COR-L47 (cell line): Measurements from ENCODE around the gene PRMT3.
"Not testable (repeated sequence)": the region's sequence is repeated elsewhere in the genome, so short reads cannot be mapped to it uniquely, and the experiment has no call there.

Experiments
- DNase-seq: peaks from one replicate; lab custom pipeline; 2025; lab: John Stamatoyannopoulos, UW

PRMT3 gene

GRCh38 chr11:20518323-20518834 lies 130.9 kb downstream of the PRMT3 start:
- DNase-seq, result no peak

- DNase-seq, result peak; percentile 19
These were observed 135.0 kb downstream of the PRMT3 start for GRCh38 chr11:20522536-20522935.

- DNase-seq, result no peak
These were observed 142.2 kb downstream of the PRMT3 start for GRCh38 chr11:20529757-20530156.

- DNase-seq, result no peak
These were observed 143.6 kb downstream of the PRMT3 start for GRCh38 chr11:20530942-20531703.

GRCh38 chr11:20535271-20535881 lies 147.9 kb downstream of the PRMT3 start:
- no peak for DNase-seq

DNA sequence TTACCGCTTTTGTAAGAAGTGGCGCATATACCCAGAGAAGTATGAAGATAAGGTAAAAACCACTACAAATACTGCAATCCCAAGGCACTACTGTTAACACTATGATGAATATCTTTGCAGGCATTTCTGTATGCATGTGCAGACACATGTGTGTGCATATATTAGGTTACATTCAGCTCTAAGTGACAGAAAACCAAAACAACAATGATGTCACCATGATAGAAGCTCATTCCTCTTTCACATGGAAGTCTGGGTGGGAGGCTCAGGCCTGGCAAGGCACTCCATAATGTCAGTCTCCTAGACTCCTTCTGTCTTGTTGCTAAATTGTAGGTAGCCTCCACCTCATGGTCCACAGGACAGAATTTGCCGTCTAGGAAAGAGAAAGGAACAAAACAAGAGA lies 148.8 kb downstream of the PRMT3 start:
- DNase-seq, result no peak

DNA sequence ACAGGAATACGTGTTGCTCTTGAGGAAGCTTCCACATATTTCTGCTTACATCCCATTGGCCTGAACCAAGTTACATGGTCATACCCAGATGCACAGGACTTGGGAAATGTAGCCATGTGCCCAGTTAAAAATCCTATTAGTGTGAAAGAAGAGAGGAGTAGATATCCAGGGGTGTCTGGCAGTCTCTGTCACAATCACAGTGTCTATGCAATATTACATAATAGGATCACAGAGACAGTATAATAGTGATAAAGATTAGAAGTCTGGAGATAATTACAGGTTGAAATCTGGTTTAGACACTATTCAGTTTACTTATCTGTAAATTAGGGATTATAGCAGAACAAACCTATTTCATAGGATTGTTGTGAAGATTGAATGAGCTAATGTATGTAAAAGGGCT lies 149.3 kb downstream of the PRMT3 start:
- no peak for DNase-seq

- DNase-seq, result no peak
These were observed 154.0 kb downstream of the PRMT3 start for GRCh38 chr11:20541503-20541902.

DNA sequence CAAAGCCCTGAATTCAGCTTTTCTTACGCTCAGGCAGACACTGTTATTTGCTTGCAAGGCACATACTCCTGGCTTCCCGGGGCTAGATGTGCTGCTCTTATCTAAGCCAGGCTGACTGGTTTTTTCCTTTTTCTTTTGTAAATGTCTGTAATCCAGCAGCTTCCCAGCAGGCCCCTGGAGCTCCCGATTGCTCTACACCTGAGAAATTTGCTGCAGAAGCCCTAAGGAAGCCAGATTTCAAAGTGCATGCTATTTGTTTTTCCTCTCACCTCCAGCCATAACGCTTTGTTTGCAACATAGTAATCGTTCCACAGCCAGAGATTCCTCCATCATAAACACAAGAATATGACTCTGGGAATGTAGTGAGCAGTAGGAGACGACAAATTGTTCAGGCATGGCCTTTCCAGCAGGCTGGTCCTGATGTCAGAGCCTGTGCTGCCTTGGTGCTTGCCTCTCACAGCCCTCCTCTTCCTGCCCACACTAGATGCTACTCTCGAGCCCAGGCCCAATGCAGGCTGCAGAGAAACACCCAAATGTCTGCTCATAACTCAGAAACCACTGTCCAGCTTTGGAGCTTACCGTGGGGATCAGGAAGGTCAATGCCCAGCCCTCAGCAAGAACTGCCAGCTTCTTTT lies 157.2 kb downstream of the PRMT3 start:
- DNase-seq, result no peak

DNA sequence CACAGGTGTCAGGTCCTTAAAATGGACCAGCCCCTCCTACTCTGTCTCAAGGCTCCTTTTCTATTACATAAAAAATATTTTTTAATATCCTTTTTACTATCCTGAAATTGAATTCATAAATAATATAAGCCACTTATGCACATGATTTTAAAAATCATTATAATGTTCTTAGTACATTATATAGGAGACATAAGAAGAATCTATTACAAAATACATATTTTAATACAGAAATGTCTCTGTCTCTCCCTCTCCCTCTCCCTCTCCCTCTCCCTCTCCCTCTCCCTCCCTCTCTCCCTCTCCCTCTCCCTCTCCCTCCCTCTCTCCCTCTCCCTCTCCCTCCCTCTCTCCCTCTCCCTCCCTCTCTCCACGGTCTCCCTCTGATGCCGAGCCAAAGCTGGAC lies 159.9 kb downstream of the PRMT3 start:
- no peak for DNase-seq

DNA sequence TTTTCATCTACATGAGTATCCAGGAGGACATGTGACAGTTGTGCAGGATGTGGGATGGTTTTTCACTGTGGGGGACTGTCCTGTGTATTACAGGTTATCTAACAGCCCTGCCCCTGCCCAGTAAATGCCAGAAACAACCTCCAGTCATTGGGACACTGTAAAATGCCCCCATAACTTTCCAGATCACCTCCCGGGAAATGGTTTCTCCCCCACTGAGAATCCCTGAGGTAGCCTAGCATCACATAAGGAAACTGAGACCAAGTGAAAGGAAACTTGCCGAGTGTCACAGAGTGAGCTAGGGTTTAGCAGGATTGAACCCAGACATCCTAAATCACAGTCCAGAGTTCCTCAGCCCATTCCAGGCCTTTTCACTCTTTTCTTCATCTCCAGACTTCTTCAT lies 163.6 kb downstream of the PRMT3 start:
- DNase-seq, result no peak

DNA sequence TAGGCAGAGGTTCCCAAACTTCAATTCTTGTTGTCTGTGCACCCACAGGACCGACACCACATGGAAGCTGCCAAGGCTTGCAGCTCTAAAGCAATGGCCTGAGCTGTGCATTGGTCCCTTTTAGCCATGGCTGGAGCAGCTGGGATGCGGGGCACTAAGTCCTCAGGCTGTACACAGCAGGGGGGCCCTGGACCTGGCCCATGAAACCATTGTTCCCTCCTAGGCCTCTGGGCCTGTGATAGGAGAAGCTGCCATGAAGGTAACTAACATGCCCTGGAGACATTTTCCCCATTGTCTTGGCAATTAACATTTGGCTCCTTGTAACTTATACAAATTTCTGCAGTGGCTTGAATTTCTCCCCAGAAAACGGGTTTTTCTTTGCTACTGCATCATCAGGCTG lies 168.3 kb downstream of the PRMT3 start:
- DNase-seq, result no peak

GRCh38 chr11:20556396-20556795 lies 168.9 kb downstream of the PRMT3 start:
- not testable (repeated sequence) for DNase-seq

- no peak for DNase-seq
These were observed 171.2 kb downstream of the PRMT3 start for GRCh38 chr11:20558741-20559140.
